GM12878 (cell line): Measurements from ENCODE around the gene GFPT1. TPM values are rescaled to one million over a fixed set of nuclear protein-coding genes. Genes with fewer than 3 reads are reported as not detected.

Experiments
- ATAC-seq: fragments of 200-7000 bp; cut with Tn5 transposase; 3 replicates; pipeline ENCODE4 v1.9.1; 2020; ENCODE audit warnings: mild to moderate bottlenecking, moderate library complexity
- BruUV-seq: library from RNA; stranded (reverse); fragments of 400-500 nt; replicated peaks from 2 replicates; lab custom pipeline; 2021; lab: Mats Ljungman, UMichigan
- CTCF ChIA-PET: fragments of 300-600 bp; sonication (Branson Sonifier 250); formaldehyde crosslinking; extraction: SDS; loops from one replicate; lab custom pipeline; 2021; ENCODE audit warnings: inconsistent platforms; lab: Yijun Ruan, JAX
- POLR2A ChIA-PET: fragments of 350-600 bp; formaldehyde crosslinking; extraction: SDS; loops from one replicate; lab custom pipeline; 2021; ENCODE audit warnings: inconsistent platforms; lab: Charles Lee
- RAD21 ChIA-PET: fragments of 300-600 bp; sonication (Branson Sonifier 250); formaldehyde crosslinking; loops from one replicate; lab custom pipeline; 2023; ENCODE audit warnings: antibody characterized with exemption; ENCODE audit not compliant: unreplicated experiment; lab: Charles Lee
- SMC1A ChIA-PET: fragments of 300-600 bp; sonication (Branson Sonifier 250); formaldehyde crosslinking; loops from one replicate; lab custom pipeline; 2023; ENCODE audit not compliant: unreplicated experiment, uncharacterized antibody; lab: Charles Lee
- DNase-seq: peaks from one replicate; pipeline ENCODE4 v3.0.0-alpha.2; 2011; ENCODE audit warnings: low read depth, low spot score
- FAIRE-seq: peaks from 3 replicates; lab custom pipeline; 2011; peaks lifted over from hg19 to GRCh38; lab: Jason Lieb, UNC
- H2AFZ ChIP-seq: 2 replicates; pipeline ENCODE4 v1.6.0; 2011; ENCODE audit warnings: low read depth, low read length, control low read depth; ENCODE audit not compliant: control insufficient read depth
- H3K27ac ChIP-seq: 2 replicates; pipeline ENCODE4 v1.5.1; 2011; ENCODE audit warnings: control low read depth; ENCODE audit not compliant: control insufficient read depth, insufficient read depth
- H3K27me3 ChIP-seq, 2 experiments: replicated peaks in 1 of 2; 2 replicates each; pipeline versions ENCODE4 v1.6.0 to v1.6.1; 2011; ENCODE audit warnings: low read length in 1 of 2; ENCODE audit not compliant: control insufficient read depth in 2 of 2, insufficient read depth in 2 of 2
- H3K36me3 ChIP-seq, 2 experiments: 2 replicates each; pipeline ENCODE4 v1.5.1; 2011; ENCODE audit warnings: low read length in 1 of 2; ENCODE audit not compliant: control insufficient read depth in 2 of 2, insufficient read depth in 2 of 2
- H3K4me1 ChIP-seq: 2 replicates; pipeline ENCODE4 v1.6.1; 2011; ENCODE audit warnings: mild to moderate bottlenecking, low read length, moderate library complexity, mixed read lengths; ENCODE audit not compliant: control insufficient read depth, insufficient read depth
- H3K4me2 ChIP-seq: 2 replicates; pipeline ENCODE4 v1.6.0; 2011; ENCODE audit warnings: control low read depth; ENCODE audit not compliant: control insufficient read depth, insufficient read depth
- H3K4me3 ChIP-seq: fragments of 200-600 bp; sonication (generic); 2 replicates; pipeline ENCODE4 v1.5.1; 2016
- H3K79me2 ChIP-seq: 2 replicates; pipeline ENCODE4 v1.6.0; 2011; ENCODE audit warnings: low read length; ENCODE audit not compliant: control insufficient read depth, insufficient read depth
- H3K9ac ChIP-seq: 2 replicates; pipeline ENCODE4 v1.8.0; 2011; ENCODE audit warnings: low read length, control low read depth, mixed read lengths; ENCODE audit not compliant: control insufficient read depth, insufficient read depth
- H3K9me3 ChIP-seq: replicated peaks from 3 replicates; pipeline ENCODE4 v1.5.1; 2011; ENCODE audit warnings: mild to moderate bottlenecking, low read length; ENCODE audit not compliant: control insufficient read depth, insufficient read depth
- H4K20me1 ChIP-seq: 2 replicates; pipeline ENCODE4 v1.6.0; 2011; ENCODE audit not compliant: control insufficient read depth, insufficient read depth
- BCL11A ChIP-seq: IDR thresholded peaks from 2 replicates; pipeline ENCODE4 v1.6.1; 2011; ENCODE audit warnings: low read depth, low read length
- BMI1 ChIP-seq: fragments of 450-650 bp; IDR thresholded peaks from 2 replicates; pipeline ENCODE4 v1.6.1; 2016; ENCODE audit warnings: mild to moderate bottlenecking, moderate library complexity, borderline replicate concordance
- CUX1 ChIP-seq: IDR thresholded peaks from 2 replicates; pipeline ENCODE4 v1.6.1; 2012; ENCODE audit warnings: improper control_type of control experiment, low read depth, low read length; ENCODE audit not compliant: insufficient replicate concordance
- EZH2 ChIP-seq: IDR thresholded peaks from 2 replicates; pipeline ENCODE4 v1.6.1; 2012; ENCODE audit warnings: low read depth, mild to moderate bottlenecking, control low read depth, inconsistent platforms, low read length, borderline replicate concordance; ENCODE audit not compliant: control insufficient read depth
- HCFC1 ChIP-seq: fragments of 150-350 bp; IDR thresholded peaks from 2 replicates; pipeline ENCODE4 v1.6.1; 2014; ENCODE audit warnings: low read length
- IRF4 ChIP-seq: IDR thresholded peaks from 2 replicates; pipeline ENCODE4 v1.6.1; 2011; ENCODE audit warnings: low read depth, low read length
- MAX ChIP-seq: IDR thresholded peaks from 2 replicates; pipeline ENCODE4 v1.6.1; 2012; ENCODE audit warnings: low read depth, low read length, improper control_type of control experiment
- MXI1 ChIP-seq: fragments of 150-350 bp; IDR thresholded peaks from 2 replicates; pipeline ENCODE4 v1.6.1; 2011; ENCODE audit warnings: low read depth, mild to moderate bottlenecking, inconsistent platforms, low read length, improper control_type of control experiment
- PML ChIP-seq: IDR thresholded peaks from 2 replicates; pipeline ENCODE4 v1.6.1; 2012; ENCODE audit warnings: low read length, inconsistent platforms
- RAD21 ChIP-seq: IDR thresholded peaks from 2 replicates; pipeline ENCODE4 v1.6.1; 2011; ENCODE audit warnings: mild to moderate bottlenecking, low read depth, low read length, moderate library complexity; ENCODE audit not compliant: insufficient read depth
- RFX5 ChIP-seq: IDR thresholded peaks from 2 replicates; pipeline ENCODE4 v1.6.1; 2011; ENCODE audit warnings: low read depth, low read length, improper control_type of control experiment
- RUNX3 ChIP-seq: IDR thresholded peaks from 2 replicates; pipeline ENCODE4 v1.6.1; 2012; ENCODE audit warnings: low read length, inconsistent platforms
- STAT1 ChIP-seq: fragments of 450-650 bp; conservative IDR thresholded peaks from 2 replicates; pipeline ENCODE4 v1.6.1; 2014; ENCODE audit warnings: antibody characterized with exemption, mild to moderate bottlenecking
- WGBS: methylation state at CpG from one replicate; pipeline ENCODE4 v1.1.6; 2016; ENCODE audit warnings: low lambda C conversion rate; ENCODE audit not compliant: insufficient replicate concordance, insufficient coverage; ENCODE audit errors: missing lambda C conversion rate; 5-methylcytosine and 5-hydroxymethylcytosine counted together
- in situ Hi-C: fragments of 300-500 bp; cut with MboI; formaldehyde crosslinking; loops from 9 replicates; pipeline ENCODE4 v1.14.3; 2018; ENCODE audit warnings: mixed read lengths
- intact Hi-C: fragments of 100-400 bp; cut with micrococcal nuclease; formaldehyde crosslinking; loops from one replicate; pipeline ENCODE4 v1.14.2; 2022; ENCODE audit not compliant: unreplicated experiment
- polyA plus RNA-seq, 11 experiments: library from polyadenylated mRNA; depleted of rRNA in 4 of 11; unstranded in 6 of 11; stranded (reverse) in 5 of 11; fragments of >200 nt; fragmentation: Nextera tagmentation in 4 of 11; fragmentation: Illumina TruSeq in 1 of 11; extraction: Ambion mirVana in 4 of 11; extraction: Trizol in 1 of 11; gene quantifications; 1 replicate in 1 of 11; 2 replicates in 10 of 11; pipeline versions ENCODE4 v1.2.1 to v1.2.3, GENCODE V29; 2011 to 2016; ENCODE audit warnings: inconsistent platforms in 2 of 11, missing spikeins in 2 of 11, low read depth in 1 of 11
- total RNA-seq, 4 experiments: library from RNA; depleted of rRNA in 3 of 4; stranded (reverse); fragments of >200 nt in 3 of 4; fragmentation: Illumina TruSeq in 1 of 4; extraction: Trizol in 1 of 4; gene quantifications; 2 replicates each; pipeline versions ENCODE4 v1.2.1 to v1.2.3, GENCODE V29; 2013 to 2021
- TF ChIP-seq, protein P1 (sequence below): fragments of 450-650 bp; formaldehyde crosslinking; IDR thresholded peaks from 2 replicates; pipeline ENCODE4 v1.4.0; 2022; ENCODE audit warnings: mild to moderate bottlenecking, moderate library complexity

The GFPT1 gene
- total and polyA plus RNA-seq, 10 of the 15 experiments (the other 5 are each of a cell fraction or from before 2014, with no cell fraction given), result 10.1 to 95.2 (median 24.5) TPM

DNA sequence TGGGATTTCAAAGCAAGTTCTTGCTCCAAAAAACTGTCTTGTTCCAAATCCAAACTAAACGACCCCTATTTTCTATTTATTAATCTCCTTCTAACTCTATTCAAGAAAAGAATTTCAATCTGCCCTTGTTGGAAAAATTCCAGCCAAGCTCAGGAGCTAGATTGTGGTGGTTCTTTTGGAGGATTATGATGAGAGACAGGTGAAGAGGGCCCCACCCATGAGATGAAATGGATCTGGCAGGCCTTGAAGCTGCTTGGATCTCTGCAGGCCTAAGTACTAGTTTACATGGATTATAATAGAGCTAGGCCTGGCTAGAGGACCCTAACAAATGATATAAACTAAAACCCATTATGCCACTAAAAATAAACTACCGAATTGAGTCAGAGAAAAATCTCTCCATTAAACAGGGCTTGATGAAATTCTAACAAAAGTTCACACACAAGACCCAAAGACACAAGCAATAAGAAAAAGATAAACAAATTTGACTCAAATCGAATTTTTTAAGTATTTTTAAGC lies 101.6 kb downstream of the GFPT1 start:
- POLR2A ChIA-PET, result no interaction called here
- no peak overlapping the region for H3K4me3 ChIP-seq
- no peak for TF ChIP-seq IRF4
- no peak for TF ChIP-seq BCL11A
- no peak for TF ChIP-seq CUX1
- no peak for TF ChIP-seq STAT1
- TF ChIP-seq MXI1, result no peak
- no peak for TF ChIP-seq PML
- no peak for TF ChIP-seq RFX5
- no peak for TF ChIP-seq RAD21
- TF ChIP-seq, protein P1, sequence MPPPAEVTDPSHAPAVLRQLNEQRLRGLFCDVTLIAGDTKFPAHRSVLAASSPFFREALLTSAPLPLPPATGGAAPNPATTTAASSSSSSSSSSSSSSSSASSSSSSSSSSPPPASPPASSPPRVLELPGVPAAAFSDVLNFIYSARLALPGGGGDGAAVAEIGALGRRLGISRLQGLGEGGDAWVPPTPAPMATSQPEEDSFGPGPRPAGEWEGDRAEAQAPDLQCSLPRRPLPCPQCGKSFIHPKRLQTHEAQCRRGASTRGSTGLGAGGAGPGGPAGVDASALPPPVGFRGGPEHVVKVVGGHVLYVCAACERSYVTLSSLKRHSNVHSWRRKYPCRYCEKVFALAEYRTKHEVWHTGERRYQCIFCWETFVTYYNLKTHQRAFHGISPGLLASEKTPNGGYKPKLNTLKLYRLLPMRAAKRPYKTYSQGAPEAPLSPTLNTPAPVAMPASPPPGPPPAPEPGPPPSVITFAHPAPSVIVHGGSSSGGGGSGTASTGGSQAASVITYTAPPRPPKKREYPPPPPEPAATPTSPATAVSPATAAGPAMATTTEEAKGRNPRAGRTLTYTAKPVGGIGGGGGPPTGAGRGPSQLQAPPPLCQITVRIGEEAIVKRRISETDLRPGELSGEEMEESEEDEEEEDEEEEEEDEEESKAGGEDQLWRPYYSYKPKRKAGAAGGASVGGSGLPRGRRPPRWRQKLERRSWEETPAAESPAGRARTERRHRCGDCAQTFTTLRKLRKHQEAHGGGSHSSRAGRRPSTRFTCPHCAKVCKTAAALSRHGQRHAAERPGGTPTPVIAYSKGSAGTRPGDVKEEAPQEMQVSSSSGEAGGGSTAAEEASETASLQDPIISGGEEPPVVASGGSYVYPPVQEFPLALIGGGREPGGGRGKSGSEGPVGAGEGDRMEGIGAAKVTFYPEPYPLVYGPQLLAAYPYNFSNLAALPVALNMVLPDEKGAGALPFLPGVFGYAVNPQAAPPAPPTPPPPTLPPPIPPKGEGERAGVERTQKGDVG (CRISPR knock-in tag), result no peak
- no peak for TF ChIP-seq EZH2
- TF ChIP-seq MAX, result no peak
- no peak for TF ChIP-seq HCFC1
- no peak for TF ChIP-seq BMI1
- no peak for TF ChIP-seq RUNX3

More for the DNA sequence above, 101.6 kb downstream of the GFPT1 start:
- no peaks in the 10 kb centered on the region for H4K20me1 ChIP-seq
- no peaks in the 10 kb centered on the region for H3K79me2 ChIP-seq
- RAD21 ChIA-PET, result no interaction called here
- FAIRE-seq (no peak), DNase-seq (no peak), ATAC-seq (no peak)
- CTCF ChIA-PET, result no interaction called here
- H3K27me3 ChIP-seq, result no peaks in the 10 kb centered on the region
- no TSS peak for BruUV-seq
- H2AFZ ChIP-seq, result no peak overlapping the region
- intact Hi-C loops (no loop called here), in situ Hi-C loops (no loop called here)
- H3K9me3 ChIP-seq, result no peaks in the 10 kb centered on the region
- WGBS, result 27% methylated on average over 3 of the region's 3 CpGs
- H3K4me1 ChIP-seq, result no peaks in the 10 kb centered on the region
- H3K36me3 ChIP-seq, result no peaks in the 10 kb centered on the region
- no peak overlapping the region for H3K4me2 ChIP-seq
- no peak overlapping the region for H3K9ac ChIP-seq
- no peak overlapping the region for H3K27ac ChIP-seq
- SMC1A ChIA-PET, result no interaction called here
